H54 (cell line): ENCODE results near the gene SORCS2.

ENCODE experiments used
- DNase-seq: peaks from one replicate; pipeline ENCODE4 v3.0.0; 2011; ENCODE audit warnings: low spot score, mixed read lengths; ENCODE audit not compliant: insufficient read length
- FAIRE-seq: peaks from 3 replicates; lab custom pipeline; 2011; peaks lifted over from hg19 to GRCh38; lab: Jason Lieb, UNC
- POLR2A ChIP-seq: IDR thresholded peaks from 2 replicates; pipeline ENCODE4 v1.6.1; 2011; ENCODE audit warnings: low read depth, mild to moderate bottlenecking, low read length

Gene SORCS2

DNA sequence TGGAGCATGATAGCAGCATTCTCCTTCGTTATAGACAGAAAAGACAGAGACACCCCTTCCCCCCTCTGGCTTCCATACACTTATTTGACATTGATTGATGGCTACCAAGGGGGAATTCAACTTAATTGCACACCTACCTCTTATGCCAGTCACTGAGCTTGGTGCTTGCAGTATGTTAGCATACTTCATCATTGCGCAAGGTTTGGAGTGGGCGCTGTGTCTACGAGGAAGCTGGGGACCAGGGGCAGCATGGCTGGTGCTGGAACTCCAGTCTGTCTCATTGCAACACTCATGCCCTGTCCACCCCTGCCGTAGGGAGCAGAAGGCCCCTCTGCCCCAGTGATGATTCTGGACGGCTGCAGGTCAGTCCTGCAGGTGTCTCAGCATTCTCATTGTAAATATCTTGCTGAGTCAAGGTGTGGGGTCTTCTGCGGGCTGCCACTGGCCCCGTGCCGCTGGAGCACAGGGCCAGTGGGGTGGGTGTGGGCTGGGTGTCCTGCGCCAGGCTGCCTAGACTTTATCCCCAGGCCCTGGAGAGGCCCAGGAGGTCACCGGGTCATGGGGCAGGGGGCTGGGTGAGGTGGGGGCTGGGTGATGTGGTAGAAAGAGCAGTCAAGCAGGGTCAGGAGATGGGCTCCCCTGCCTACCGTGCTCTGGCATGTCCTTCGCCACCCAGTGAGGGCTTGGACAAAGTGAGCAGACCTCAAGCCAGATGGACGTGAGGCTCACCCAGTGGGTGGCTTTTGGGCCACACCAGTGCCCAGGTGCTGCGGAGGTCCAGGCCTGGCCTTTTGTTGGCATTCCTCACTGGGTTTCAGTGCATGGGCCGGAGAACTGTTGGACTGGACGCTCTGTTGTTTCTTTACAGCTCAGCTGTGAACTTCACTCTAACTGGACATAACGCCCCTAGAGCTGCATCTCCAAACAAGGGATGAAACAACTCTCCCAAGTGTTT, 156.9 kb downstream of the SORCS2 start:
- DNase-seq = no peak
- no peak for FAIRE-seq
- no peak for TF ChIP-seq POLR2A

DNA sequence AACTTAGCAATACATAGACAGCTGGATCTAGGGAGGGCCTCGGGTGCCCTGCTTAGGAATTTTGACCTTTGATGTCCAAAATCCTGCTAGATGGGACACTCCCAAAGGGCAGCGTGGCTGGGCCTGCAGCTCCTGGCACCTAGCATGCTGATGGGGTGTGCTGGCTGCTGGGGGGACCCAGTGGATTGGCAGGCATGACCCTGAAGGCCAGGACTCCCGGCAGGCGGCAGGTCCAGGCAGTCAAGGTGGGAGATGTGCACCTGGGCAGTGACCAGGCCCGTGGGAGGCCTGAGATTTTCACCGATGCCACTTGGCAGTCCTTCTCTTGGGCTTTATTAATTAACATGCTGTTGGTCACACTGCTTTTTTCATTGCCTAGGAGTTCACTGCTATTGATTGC, 158.1 kb downstream of the SORCS2 start:
- TF ChIP-seq POLR2A = no peak
- DNase-seq (no peak), FAIRE-seq (no peak)

DNA sequence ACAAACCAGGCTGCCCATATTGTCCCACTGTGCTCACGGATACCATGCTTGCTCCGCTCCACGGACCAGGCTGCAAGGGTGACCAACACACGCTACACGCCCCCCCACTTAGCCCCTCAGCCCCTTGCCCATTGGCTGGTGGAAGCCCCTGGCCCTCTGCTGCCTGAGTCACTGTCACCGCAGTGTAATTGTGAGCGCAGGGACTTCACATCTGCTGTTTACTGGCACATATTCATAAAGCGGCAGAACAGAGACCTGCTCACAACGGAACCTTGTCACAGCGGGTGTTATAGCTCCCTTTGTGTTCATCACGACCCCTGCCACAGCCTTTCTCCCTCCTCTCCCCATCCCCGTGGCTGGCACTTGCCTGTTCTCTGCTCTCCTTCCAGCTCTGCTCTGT, 158.7 kb downstream of the SORCS2 start:
- FAIRE-seq = no peak
- DNase-seq = no peak
- TF ChIP-seq POLR2A = no peak

DNA sequence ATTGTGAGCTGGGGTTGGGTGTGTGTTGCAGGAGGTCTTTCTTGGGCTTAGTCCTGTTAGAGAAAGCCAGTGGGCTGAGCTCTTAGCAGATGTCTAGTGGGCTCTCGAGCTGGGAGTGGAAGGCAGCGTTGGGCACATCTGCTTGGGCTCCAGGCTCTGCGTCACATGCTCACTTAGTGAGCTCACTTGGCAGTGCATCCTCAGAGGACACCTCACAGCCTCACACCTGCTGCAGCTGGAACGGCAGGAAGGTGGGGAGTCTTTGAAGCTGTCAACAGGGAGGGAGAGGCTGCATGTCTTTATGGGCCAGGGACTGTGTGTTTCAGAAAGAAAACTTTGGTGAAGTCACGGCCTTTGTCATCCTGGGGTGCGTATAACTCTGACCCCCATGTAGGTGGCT, 160.1 kb downstream of the SORCS2 start:
- TF ChIP-seq POLR2A = no peak
- DNase-seq (no peak), FAIRE-seq (no peak)

DNA sequence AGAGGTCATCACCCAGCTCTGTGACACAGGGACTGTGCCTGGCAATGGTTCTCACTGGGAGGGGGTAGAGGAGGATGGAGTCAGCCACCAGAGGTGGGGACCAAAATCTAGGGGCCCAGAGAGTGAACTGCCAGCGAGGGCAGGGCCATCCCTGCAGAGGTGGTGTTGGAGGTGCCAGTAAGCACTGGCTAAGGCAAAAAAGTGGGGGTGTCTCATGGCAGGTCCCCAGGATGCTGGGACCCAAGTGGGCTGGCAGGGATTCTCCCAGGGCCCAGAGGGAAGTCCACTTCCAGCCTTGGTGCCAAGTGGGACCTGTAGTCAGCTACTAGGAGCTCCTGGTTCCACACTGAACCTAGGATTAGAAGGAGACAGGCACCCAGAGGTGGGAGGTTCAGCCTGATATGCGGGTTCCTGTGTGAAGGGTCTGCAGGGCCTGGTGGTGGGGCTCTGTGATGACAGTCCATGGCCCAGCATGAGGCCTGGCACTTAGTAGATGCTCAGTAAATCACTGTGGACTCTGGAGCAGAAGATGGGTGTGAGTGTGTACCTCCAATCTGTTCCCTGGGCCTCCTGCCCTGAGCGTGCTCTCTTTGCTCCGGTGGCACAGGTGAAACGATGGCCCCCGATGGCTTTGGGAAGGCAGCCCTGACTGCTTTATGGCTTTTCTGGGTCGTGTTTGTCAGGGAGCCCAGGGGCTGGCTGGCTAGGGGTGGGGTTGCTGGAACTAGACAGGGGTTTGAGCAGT, 160.9 kb downstream of the SORCS2 start:
- FAIRE-seq = no peak

DNA sequence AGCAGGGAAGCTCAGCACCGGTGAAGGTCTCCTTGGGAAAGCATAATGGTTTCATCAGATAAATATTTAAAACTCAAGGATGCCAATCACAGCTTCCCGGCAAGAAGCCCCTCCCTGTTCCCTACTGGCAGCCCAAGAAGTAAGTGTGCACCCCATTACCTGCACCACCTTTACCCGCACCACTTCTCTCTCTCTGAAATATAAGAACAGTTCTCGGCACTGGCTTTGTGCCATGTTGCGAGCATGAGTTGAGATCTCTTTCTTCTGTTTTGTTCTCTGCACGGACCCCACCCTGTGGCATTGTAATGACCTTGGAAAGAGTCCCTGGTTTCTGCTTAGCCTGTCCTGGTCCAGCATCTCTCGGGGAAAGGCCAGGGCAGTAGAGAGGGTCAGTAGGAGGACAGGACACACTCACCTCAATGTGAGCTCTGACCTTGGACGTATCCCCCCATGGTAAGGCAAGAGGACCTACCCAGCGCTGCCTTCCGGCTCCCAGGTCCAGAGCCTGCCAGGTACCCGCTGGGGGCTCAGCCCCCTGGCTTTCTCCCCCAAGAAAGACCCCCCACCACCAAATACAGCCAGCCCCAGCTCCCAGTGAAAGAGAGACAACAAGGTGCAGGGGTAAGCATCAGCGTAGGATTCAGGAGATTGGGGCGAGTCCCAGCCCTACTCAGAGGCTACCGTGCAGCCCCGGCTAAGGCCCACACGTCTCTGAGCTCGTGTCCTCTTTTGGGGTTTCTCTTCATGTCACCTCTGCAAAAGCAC, 161.7 kb downstream of the SORCS2 start:
- no peak for FAIRE-seq
- no peak for DNase-seq
- TF ChIP-seq POLR2A = no peak

More for the DNA sequence above, 160.9 kb downstream of the SORCS2 start:
- DNase-seq = no peak
- TF ChIP-seq POLR2A = no peak

DNA sequence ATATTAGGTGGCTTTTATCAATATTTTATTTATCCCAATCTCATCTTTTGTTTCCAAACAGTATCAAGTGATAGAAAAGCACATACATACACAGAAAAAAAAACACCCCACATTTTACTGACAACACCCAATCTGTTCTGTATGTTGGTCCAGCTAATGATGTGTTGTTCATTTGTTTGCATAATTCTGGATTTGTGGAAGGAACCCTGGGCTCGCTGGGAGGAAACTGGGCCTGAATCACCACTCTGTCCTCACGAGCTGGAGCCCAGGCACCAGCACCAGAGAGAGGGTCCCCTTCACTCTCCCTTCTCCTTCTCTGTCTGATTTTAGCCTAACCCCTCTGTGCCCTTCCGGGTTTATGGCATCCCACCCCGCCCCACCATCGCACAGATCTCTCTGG, 162.6 kb downstream of the SORCS2 start:
- TF ChIP-seq POLR2A = no peak
- no peak for DNase-seq
- no peak for FAIRE-seq

DNA sequence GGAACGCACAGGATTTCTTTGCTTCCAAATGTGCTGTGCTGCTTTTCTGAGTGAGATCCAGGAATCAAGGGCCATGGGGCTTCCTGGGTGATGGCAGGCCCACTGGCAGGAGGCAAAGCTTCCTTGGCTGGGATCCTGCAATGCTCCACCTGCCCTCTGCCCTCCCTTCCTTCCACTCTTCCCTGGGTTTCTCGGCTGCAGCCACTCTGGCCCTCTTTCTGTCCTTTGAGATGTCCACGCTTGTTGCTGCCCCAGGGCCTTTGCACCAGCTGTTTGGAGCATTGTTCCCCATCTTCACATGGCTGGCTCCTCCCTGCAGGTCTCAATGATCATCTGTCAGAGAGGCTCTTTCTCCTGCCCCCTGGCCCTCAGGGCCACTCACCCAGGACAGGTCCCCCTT, 163.5 kb downstream of the SORCS2 start:
- TF ChIP-seq POLR2A = no peak
- DNase-seq (no peak), FAIRE-seq (no peak)

DNA sequence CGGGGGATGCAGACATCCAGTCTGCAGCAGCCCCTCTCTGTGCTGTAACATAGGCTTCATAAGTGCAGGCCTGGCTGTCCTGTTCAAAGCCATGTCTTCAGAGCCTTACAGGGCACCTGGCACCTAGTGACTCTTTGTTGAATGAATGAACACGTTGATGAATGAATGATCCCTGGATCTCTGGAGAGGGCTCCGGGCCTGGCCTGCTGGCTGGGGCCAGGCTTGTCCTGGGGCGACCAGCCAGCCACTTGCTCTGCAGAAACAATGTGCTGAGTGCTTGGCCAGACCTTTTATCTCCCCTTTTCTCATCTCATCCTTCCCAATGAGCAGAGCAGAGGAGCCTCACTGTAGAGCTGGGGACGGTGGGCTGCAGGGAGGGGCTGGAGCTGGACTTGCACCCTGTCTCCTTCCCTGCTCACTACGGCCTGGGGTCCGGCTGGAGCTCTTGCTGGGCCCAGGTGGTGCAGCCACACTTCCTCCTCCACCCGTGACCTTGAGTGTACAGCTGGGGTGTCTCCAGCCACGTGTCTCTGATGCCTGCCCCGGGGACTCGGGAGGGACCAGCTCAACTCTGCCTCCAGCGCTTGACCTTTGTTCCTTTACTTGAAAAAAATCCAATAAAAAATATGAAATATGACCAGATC, 164.5 kb downstream of the SORCS2 start:
- DNase-seq (no peak), FAIRE-seq (no peak)
- TF ChIP-seq POLR2A = no peak

DNA sequence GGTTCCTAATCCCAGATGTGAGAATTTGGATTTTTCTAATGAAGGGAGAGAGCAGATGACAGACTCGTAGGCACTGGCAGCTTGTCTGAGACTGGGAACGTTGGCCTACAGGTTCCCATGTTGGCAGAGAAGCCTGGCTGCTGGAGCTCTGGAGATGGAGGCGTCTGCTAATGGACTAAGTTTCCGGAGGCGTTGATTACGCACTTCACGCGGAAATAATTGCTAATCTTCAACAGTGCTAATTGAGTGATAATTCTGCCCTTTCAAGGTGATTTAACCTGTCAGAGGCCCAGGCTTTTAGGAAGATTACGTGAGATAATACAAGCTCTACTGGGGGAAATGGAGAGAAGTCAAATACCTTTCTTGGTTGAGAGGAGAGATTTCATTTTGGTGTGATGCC, 165.0 kb downstream of the SORCS2 start:
- no peak for TF ChIP-seq POLR2A
- FAIRE-seq = no peak
- no peak for DNase-seq

DNA sequence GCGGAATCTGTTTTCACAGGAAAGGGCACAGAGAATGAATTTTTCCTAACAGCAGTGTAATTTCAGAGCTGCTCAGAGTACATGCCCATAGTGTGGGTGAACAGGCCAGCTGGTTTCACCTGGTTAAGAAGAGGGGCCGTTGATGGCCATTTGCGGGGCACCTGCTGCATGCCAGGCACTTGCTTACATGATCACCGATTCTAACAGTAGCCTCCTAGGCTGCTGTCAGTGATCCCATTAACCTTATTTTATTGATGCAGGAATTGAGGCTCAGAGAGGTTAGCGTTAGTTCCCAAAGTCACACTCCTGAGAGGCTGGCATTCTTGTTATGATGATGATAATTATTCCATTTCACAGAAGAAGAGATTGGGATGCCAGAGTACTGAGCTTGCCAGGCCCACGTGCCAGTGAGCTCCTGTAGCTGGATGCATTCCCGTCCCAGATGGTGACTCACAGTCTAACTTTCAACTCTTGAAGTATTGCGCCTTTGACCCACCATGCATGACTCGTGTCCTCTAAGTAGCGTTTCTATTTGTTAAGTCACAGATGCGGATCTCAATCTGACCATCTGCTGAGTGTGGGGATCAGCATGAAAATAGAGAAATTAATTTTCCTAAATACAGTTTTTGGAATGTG, 165.9 kb downstream of the SORCS2 start:
- no peak for TF ChIP-seq POLR2A
- FAIRE-seq (peak; percentile 53), DNase-seq (peak; percentile 80)

DNA sequence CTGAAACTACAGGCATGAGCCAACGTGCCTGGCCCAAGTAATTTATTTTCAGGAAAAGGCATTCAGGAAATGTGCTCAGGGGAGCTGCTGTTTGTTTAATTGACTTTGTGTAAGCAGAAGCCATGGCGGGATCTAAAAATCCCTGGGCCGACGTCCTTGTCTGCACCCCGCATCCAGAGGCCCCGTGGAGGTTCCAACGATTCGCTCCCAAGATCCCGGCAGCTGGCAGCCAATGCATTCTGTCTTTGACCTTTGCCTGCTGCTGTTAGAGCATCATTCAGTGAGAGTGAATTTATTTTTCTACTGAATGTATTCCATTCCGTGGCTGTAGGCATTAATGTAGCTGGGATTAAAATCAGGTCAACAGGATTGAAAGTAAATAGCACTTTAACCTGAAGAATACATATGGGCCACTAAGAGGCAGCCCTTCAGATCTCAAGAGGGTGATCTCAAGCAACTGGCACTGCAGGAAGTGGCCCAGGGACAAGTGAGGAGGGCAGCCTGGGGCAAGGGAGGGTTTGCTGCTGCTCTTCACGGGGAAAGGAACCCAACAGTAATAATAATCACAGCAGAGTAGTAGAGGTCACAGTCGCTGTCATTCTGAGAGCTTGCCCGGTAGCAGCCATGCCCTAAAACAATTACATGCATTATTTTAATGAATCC, 167.2 kb downstream of the SORCS2 start:
- DNase-seq (no peak), FAIRE-seq (no peak)
- TF ChIP-seq POLR2A = no peak

DNA sequence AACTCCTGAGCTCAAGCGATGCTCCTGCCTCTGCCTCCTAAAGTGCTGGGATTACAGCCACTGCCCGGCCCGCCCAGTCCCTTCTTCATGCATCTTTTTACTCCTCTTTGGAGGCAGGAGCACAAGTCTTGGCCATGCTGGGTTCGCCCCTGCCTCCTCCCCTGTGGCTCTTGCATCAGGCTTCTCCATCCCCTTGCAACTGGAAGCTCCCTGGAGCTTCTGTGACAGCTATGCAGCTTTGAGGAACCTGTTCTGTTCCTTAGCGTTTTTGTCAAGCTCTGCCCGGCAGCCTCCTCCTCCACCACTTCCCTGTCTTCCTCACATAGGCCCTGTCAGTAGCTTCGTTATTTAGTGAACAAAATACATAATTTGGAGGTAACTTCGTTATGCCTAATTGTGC, 168.5 kb downstream of the SORCS2 start:
- FAIRE-seq (no peak), DNase-seq (no peak)
- no peak for TF ChIP-seq POLR2A
